Measurements from ENCODE around the gene GUCY1A2.

The GUCY1A2 gene

DNA sequence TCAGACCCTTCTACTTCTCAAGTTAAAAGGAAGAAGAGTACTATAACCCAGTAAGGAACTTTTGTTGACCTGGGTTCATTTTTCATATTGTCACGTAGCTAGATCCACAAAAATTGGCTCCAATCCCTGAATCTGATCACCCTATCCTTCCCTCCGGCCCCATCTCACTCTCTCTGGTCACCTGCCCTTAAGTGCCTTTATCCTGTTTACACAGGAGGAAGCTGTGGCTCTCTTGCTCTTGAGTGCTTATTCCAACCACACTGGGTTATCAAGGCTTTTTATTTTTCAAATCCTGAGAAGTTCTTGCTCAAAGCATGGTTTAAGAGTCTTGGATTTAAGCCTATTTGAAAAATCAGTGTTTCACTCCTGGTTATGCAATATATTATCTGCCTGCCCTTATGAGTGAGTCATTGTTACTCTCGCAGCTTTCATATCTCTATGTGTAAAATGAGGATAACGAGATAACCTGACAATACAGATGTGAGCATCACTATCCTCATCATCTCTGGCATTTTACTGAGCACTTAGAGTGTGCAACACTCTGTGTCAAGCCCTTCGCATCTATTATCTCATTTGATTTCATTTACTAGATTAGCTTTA, 293.9 kb downstream of the GUCY1A2 start:
- no peak for DNase-seq

DNA sequence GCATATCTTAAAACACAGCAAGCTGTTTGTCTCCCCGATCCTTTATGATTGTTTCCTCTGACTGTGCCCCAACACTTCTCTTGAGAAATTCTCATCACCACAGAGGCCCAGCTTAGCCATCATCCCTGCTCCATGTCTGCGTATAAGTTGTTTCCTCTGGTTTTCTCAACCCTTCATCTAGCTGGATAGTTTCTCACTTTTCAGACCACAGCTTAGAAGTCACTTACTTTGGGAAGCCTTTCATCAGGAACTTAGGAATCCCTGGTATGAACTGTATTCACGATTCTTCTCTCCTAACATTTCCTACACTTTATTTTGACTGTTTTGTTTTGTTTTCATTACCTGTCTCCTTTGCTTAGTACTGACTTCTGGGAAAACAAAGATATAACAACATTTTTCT, 295.2 kb downstream of the GUCY1A2 start:
- no peak for DNase-seq

DNA sequence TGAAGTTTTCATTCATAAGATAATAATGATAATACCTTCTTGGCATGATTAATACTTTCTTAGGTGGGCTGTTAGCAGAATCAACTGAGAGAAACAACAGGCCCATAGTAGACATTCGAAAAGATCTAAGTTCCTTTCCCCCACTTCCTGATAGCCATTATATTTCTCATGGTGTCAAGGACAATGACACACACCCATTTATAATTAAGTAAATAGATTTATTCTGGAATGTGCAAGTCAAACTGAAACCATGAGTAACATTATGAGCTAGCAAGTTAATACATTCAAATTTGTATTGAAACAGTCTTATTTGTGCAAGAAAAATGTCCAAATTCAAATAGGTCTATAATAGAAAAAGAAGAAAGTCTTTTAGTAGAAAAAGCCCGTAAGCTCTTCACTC, 301.1 kb downstream of the GUCY1A2 start:
- DNase-seq = no peak

DNA sequence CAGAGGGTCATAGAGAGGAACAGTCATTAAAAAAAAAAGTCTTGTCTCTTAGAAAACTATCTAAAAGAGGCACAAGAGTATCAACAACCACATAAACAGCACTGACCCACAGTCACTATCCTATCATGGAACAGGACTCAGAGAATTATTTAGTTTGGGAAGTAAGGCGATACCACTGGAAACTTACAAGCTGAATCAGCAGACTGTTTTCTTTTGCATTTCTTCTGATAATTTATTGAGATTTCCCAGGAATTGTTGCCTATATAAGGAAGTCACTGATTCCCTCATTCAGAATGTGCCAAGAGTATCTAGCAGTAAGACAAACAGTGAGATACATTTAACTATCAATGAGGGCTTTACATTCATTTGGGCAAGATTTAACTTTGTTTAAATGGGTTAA, 304.1 kb downstream of the GUCY1A2 start:
- no peak for DNase-seq

DNA sequence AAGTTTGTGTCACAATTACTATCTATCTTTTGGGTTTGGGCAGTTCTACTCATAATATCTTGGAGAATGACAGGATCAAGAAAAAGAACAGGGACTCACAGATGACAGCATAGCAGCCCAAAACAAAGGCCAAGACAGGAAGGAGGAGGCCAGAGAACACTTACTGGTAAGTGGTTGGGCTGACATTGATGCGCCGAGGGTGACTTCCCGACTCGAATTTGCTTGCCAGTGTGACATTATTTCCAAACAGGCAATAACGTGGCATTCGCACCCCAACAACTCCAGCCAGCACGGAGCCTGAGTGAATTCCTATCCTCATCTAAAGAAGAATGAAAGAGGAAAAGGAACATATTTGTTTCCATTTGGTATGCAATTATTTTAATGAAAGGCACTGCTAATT, 309.9 kb downstream of the GUCY1A2 start:
- DNase-seq = no peak

DNA sequence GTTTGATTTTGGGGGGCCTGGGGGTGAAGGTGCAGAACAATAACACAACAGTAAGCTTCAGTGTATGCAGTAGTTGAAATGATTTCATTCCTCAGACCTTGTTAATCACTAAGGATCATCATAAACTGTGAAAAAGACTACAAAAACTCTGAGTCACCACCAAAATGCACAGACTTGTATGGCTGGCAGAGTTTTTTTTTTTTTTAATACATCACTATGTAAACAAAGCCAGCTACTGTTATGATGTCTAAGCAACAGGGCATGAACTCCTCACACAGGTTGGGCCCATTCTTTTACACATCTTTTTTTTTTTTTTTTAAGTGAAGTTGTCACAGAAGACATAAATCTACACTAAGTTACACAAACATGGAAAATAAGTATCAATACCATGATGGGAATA, 311.9 kb downstream of the GUCY1A2 start:
- DNase-seq = no peak

GRCh38 chr11:106702805-106703204, 315.5 kb downstream of the GUCY1A2 start:
- DNase-seq = no peak

- no peak for DNase-seq
These were observed 321.2 kb downstream of the GUCY1A2 start for GRCh38 chr11:106697058-106697457.

- DNase-seq = no peak
These were observed 322.8 kb downstream of the GUCY1A2 start for GRCh38 chr11:106695506-106695905.

DNA sequence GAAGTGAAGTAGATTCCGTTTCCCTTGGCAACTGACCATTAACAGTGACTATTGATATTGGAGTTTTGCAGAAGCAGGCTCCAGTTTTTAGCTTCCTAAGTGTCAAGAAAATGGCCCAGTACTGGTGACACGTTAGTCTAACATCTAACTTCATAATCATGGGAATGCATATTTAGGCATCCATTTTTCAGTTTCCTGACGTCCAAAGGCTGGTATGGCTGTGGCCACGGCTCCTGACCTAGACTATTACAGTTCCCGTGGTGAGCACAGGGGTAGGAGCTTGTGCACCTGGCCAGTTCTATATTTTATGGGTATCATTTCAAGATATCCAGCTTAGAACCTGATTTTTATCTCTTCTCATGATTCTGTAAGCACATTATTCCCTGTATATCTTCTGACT, 323.8 kb downstream of the GUCY1A2 start:
- no peak for DNase-seq

DNA sequence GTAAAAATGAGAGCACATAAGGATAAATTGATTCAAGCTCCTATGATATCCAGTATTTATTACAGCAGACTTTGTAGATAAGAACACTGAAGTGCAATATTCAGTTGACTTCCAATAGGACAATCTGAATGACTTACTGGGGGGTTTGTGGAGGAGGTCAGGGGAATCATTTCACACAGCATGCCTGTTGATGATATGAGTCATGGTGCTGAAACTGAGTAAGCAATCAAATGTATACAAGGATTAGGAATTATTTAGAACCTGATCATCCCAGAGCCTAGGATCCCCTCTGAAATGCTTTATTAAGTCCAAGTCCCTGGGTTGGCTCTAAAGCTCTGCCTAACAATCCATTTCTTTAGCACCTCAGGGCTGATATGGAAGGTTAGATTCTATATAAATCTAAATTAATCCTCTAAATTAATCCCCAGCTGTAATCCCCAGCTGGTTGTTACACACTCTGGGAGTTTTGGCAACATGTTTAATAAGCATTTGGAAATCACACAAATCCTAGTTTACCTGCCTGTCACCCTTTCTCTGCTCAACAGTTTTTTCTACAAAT, 326.4 kb downstream of the GUCY1A2 start:
- no peak for DNase-seq

- DNase-seq = no peak
These were observed 327.4 kb downstream of the GUCY1A2 start for GRCh38 chr11:106690923-106691322.

DNA sequence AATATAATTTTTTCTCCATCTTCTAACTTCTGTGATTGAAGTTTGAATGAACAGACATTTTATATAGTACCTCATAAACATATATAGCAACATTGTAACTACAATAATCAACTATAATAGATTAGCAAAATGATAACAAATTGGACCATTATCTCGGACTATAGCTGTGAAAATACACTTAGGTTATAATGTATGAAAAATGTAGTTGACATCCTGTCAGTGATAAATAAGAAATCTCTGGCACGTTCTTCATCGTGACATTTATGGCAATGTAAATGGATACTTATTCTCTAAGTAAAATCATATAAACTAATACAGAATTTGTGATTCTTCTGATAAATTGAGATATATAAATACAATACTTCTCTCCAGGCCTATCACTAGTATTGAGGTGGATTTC, 333.3 kb downstream of the GUCY1A2 start:
- DNase-seq = no peak

DNA sequence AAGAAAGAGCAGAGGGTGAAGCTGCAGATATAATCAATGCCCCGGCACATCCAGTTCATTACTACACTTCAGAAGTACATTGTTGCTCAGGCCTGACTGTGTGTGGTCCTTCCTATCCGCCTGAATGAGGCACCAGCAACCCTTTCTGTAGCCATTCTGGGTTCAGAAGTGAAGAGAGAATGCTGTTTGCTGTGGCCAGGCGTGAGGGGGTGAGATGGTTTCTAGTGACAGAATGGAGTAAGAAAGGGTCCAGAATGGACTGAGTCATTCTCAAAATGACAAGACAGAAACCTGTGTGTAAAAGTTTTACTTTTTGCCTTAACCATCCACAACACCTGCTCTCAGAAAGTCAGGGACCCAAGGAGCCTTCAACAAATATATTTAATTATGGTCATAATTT, 334.8 kb downstream of the GUCY1A2 start:
- DNase-seq = no peak

- DNase-seq = no peak
These were observed 336.8 kb downstream of the GUCY1A2 start for GRCh38 chr11:106681435-106681834.

- DNase-seq = no peak
These were observed 338.7 kb downstream of the GUCY1A2 start for GRCh38 chr11:106679581-106679980.

- no peak for DNase-seq
These were observed 339.1 kb downstream of the GUCY1A2 start for GRCh38 chr11:106679181-106679580.

- no peak for DNase-seq
These were observed 348.2 kb downstream of the GUCY1A2 start for GRCh38 chr11:106670069-106670468.

- DNase-seq = no peak
These were observed 350.1 kb downstream of the GUCY1A2 start for GRCh38 chr11:106668147-106668546.

- DNase-seq = no peak
These were observed 361.6 kb downstream of the GUCY1A2 start for GRCh38 chr11:106656646-106657045.

DNA sequence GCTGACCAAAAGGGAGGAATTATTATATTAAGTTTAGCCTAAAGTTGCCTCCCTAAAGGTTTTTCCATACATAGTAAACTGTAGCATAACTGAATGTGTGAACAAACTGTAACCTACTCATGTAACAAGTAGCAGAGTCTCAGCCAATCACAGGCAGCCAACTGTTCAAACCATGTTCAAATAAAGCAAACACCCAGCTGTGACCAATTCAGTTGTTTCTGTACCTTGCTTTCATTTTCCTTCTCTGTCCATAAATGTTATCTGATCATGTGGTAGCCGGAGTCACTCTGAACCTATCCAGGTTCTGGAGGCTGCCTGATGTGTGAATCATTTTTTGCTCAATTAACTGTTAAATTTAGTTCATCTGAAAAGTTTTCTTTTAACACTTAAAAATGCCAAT, 373.5 kb downstream of the GUCY1A2 start:
- DNase-seq = no peak

GRCh38 chr11:106642331-106642730, 375.9 kb downstream of the GUCY1A2 start:
- DNase-seq = no peak

DNA sequence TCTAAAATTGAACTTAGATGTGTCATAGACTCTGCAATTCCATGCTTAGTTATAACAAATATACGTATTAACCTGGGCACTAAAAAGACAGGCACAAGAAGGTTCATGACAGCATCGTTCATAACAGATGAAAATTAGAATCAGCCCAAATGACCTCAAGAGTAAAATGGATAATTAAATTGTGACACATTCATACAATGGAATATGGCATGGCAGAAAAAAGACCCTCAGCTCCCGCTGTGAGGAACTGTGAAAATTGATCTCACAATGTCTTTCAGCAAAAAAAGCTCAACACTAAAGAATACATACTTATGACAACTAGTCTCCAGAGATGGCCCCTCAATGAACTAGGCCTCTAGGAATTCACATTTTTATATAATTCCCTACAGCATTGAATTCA, 386.0 kb downstream of the GUCY1A2 start:
- no peak for DNase-seq

- DNase-seq = no peak
These were observed 390.6 kb downstream of the GUCY1A2 start for GRCh38 chr11:106627694-106628093.

GRCh38 chr11:106625566-106625965, 392.7 kb downstream of the GUCY1A2 start:
- DNase-seq = no peak

All from NCI-H345 (cell line).